Measurements from ENCODE around the gene BID.
"Not testable (repeated sequence)": the region's sequence is repeated elsewhere in the genome, so short reads cannot be mapped to it uniquely, and the experiment has no call there.

BID gene

DNA sequence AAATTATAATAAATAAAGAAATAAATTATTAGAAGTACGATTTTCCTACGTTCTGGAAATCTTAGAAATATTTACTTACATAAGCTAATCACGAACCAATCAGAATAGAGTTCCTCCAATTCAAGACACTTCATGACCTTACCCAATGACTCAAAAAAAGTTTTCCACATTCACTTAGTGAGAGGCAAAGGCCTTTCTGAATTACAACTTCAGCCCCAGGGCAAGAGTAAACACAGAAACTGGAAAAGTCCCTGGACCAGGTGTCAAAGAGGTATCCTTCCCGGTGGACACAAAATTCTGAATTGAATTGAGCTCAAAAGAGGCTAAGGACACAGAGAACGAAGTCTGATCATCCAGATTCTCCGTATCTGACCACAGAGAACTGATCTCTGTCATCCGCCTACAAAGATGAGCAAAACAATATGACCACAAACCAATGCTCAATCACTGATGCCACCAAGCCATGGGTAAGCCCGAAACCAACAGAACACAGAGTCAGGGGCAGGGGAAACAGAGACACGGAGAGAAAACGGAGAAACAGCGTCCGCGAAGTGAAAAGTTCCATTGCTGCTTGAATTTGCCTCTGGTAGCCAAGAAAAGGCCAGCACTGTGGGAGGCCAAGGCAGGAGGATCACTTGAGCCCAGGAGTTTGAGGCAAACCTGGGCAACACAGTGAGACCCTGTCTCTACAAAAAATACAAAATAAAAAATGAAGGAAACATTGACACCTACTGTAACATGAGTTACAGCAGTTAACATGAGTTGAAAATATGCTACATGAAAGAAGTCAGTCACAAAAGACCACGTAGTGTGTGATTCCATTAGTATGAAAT lies 6.8 kb downstream of the BID start:
- DNase-seq: peak; percentile 61

DNA sequence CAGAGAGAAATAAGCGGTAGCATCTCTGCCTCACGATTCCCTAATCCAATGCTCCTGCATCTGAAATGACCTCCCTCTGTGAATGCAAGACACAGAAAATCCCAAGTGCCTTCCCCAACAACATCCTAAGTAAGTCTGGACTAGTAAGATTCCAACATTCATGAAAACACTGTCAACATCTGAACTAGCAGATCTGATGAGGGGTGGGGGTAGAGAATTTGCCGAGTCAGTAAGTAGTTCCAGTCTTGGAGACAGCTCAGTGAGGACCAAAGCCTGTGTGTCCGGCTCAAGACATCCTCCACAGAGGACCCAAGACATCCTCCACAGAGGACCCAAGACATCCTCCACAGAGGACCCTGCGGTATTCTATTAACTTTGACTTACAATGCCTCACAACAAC lies 9.4 kb downstream of the BID start:
- DNase-seq: not testable (repeated sequence)

DNA sequence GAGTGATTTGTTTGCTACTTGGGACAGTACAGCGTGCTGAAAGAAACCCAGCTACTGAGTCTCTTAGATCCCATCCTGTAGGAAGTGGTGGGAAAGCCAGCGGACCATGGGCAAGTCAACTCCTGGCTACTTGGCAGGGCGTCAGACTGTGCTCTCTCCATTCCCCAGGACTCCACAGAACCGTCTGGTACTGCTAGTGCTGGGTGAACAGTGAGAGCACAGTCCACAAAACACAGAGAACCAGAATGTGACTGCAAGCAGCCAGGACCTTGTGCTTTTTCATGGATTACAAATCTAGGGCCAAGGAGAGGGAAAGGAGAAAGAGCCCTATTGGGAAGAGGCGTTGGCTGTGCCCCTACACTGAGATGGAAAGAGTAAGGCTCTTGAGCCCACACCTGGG lies 10.2 kb downstream of the BID start:
- DNase-seq: no peak

DNA sequence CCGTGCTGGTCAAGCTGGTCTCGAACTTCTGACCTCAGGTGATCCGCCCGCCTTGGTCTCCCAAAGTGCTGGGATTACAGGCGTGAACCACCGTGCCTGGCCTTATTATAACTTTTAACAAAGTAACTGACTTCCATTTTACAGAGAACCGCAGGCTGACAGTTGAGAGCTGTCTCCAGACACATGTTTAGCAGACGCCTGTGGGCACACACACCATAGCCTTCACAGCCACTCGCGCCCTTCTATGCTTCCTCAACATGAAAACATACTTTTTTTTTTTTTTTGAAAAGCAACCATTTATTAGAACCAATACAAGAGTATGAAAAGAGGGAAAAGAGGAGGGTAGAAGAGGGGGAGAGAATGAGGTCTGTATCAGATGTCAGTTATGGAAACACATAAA lies 10.8 kb downstream of the BID start:
- not testable (repeated sequence) for DNase-seq

DNA sequence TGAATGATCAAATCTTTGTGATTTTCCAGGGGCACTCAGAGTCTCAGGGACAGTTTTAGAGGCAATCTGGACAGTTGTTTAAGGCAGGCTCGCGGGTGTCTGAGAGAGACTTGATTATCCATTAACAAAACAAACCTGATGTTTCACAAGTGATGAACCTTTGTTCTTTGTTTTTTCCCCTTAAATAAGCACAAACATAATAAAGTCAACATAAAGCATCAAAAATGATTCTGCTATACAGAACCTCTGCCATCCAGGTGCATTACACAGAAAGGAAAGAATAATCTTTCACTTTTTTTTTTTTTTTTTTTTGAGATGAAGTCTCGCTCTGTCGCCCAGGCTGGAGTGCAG lies 13.2 kb downstream of the BID start:
- DNase-seq: no peak

DNA sequence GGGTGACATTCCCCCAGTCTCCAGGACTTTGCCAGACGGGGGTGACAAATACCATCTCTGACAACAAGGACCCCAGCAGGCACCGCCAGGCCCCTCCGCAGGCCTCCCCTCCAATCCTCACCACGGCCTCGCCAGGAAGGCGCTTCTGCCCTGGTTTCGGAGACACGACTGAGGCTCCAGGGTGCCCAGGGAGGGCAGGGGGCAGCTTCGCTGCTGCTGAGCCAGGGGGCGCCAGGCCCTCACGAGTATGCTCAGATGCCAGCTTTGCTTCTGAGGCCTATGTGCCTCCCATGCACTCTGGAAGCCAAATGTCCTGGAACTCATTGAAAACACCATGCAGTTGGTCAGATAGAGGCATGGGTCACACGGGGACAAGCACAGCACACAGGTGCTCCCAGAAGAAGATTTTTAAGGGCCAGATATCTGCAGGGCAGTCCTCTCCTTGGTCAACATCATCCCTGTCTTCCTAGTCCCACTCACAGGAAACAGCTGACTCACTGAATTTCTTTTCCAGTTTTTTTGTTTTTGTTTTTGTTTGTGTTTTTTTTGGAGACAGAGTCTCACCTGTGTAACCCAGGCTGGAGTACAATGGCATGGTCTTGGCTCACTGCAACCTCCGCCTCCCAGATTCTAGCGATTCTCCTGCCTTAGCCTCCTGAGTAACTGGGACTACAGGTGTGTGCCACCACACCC lies 19.9 kb downstream of the BID start:
- DNase-seq: peak; percentile 36

- DNase-seq: no peak
These were observed 20.8 kb downstream of the BID start for GRCh38 chr22:17753401-17753989.

- DNase-seq: no peak
These were observed 22.7 kb downstream of the BID start for GRCh38 chr22:17751596-17751995.

DNA sequence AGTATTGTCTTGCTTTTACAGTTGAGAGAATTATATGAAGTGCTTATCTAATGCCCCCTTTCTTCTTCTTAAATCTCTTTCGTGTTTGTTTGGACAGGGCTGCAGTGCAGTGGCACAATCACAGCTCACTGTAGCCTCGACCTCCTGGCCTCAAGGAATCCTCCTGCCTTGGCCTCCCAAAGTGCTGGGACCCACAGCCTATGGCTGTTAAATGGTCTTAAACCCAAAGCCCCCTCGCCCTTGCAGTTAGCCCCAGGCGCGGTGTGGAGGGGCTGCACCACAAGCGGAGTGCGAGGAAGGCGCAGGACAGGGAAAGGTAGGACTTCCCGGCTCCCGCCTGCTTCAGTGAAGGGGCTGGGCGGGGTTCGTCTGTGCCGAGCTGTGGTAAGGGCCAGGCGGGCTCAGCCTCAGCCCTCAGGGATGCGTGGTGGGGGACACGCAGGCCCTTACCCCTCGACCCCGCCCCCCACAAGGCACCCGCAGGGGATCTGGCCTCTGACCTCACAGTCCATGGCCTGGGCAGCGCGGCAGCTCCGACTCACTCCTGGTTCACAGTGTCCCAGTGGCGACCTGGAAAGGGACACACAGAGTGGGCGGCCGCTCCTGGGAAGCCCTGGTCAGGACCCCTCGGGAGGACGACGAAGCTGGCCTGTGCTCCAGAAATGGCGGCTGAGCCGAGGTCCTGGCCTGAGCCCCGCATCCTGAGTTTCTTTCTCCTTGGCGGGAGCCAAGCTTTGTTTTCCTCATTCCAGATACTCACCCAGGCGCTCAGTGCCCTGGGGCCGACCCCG lies 24.5 kb downstream of the BID start:
- no peak for DNase-seq

DNA sequence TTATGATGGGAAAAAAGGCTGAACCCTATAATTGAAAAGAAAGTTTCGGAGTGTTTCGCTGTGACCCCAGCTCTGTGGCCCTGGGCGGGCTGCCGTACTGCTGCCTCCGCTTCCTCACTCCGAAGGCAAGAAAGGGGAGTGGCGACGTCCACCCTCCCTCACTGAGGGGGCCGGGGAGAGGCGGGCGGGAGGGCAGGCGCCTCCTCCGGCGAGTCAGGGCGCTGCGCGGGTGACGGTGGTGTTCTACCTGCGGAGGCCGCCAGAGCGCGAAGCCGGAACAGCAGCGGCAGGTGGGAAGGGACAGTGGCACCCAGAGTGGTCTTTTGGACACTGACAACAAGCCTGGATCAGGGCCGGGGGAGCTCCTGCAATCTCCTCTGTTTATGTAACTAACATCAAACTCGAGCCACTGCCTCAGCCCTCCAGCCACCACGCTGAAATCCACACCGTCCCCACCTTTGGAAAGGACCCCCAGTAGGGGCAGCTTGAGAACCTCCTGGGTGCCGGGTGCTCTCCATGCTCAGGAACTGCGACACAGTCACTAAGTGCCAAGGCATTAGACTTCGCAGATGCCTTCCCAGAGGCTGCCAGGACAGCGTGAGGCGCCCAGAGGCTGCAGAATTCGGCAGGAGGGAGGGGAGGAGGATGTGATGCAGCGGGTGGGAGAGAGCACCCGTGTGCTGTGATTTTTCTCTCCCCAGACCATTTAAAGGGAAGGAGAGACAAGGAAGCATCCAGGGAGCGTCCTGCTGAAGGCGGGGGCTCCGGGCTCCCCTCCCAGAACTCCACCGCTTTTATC lies 25.5 kb downstream of the BID start:
- DNase-seq: no peak

DNA sequence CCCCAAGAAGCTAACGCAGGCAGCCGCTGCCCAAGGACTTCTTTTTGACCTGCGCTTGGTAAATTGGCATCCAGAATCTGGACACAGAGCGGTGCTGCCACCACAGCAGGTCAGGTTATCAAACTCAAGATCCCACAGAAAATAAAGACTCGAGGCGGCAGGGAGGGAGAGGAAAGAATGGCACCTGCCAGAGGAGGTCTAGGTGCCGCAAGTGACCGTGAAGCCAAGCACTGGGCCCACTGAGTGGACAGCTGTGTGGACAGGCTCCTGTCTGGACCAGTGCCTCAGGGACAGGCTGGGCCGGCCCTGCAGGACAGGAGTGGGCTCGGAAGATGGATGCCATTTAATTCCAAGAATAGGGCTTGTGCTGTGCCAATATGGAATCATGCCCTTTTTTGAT lies 27.4 kb downstream of the BID start:
- DNase-seq: no peak

GRCh38 chr22:17744430-17744829 lies 29.8 kb downstream of the BID start:
- no peak for DNase-seq

DNA sequence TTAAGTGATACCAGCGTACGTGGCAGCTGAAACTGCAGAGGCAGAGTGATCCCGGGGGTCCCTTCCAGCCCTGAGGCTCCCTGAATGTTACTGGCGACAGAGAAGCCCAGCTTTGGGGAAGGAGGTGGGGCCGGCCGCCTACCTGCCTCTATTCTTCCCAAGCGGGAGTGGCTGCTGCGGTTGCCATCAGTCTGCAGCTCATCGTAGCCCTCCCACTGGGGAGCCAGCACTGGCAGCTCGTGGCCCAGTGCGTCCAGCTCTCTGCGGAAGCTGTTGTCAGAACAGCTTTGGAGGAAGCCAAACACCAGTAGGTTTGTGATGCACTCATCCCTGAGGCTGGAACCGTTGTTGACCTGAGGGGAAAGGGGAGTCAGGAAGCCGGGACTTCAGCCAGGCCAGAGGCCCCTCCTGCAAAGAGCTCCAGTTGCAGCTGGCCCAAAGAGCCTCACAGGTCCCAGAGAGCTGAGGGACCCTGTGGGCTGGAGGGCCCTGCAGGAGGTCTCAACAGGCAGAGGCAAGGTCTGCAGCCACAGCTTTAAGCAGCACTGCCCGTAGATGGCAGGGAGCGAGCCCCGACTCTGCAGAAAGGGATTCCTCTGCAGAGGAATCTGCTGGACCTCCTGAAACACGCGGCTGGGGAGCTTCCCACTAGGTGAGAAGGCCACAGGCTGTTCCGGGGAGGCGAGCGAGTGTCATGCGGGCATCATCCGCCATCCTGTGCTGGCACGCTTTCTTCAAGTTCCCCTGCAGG lies 30.4 kb downstream of the BID start:
- no peak for DNase-seq

DNA sequence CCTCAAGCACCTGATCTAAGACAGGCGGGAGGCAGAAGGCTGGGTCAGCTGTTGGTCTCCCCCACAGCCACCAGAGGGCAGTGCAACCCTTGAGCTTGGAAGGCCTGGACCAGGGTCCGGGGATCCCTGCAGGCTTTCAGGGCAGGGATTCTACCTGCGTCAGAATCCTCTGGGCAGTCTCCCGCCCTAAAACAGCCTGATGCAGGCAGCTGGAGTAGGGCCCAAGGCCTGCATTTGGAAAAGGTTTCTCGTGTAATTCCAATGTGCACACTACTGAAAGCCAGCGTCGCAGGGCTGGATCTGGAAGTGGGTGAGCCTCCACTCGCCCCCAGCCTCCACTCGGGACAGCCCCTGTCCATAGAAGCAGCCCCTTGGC lies 31.8 kb downstream of the BID start:
- peak; percentile 68 for DNase-seq

DNA sequence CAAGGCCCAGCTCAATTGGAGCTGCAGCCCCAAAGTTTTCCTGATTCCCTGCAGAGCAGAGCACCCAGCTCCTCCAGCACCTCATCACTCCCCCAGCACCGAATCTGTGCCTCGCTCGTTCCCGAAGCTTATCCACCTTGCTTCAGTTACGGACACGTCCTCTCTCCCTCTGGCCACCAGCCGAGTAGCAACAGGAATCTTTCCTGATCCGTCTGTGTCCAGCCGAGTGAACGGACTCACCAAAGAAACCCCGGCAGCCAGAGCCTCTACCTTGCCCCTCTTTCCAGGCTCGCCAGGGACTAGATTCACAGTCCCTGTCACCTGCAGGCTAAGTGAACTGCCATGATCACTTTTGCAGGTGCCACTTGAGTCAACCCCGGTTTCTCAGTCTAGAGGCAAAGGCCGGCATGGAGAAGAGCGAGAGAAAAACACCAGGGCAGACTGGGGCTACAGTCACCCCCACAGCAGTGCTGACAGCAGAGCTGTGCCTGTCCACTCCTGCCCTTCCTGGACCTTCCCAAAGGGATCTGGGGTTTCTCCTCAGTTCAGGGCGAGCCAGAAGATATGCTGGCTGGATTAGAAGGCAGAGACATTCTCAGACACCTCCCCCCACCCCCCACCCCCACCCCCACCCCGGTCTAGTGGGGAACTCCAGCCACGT lies 32.3 kb downstream of the BID start:
- DNase-seq: no peak

GRCh38 chr22:17739196-17739975 lies 34.9 kb downstream of the BID start:
- no peak for DNase-seq

DNA sequence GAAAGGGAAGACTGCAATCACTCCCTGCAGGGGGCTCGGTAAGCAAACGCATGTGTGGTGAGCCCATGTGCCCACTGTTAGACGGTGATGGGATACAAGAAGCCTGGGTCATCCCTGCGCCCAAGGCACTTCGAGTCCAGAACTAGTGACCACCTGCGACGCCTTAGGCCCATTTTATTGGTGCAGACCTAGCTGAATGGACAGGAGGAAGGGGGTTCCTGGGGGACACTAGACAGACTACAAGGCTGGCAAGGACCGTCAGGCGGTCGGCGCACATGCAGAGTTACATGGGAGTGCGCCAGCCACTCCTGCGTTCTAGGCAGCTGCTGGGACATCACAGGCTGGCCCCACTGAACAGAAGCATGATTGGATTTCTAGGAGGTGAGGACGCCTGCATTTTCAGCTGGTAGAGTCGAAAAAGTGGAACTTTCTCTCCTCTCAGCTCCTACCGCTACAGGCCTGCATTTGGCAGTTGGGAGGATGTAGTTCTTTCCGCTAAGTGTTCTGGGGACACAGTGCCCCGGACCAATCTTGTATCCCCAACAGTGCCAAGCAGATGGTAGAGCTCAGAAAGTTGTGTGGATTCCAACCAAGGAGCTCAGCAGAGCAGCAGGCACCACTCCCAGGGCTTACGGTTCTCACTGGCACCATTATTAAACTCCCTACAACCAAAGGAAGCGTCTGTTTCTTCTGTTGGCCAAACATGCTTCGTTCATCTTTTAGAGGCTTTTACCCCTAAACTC lies 35.7 kb downstream of the BID start:
- no peak for DNase-seq

DNA sequence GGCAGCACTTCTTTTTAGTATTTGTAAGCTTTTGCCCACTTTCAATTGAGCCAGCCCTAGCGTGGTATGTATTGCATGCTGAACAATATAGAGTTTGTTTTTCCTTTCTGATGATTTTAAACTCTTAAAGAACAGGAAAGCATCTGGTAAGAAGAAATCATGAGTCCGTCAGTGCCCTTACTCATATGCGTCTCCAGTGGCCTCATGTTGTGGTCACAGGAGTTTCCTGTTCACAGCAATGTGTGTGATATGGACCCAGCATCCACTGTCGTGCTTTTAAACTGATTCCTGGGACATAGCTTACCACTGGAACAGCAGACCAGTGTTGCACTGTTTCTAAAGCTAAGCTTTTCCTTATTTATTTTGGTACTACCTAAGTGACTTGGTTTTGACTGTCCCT lies 40.1 kb downstream of the BID start:
- no peak for DNase-seq

- DNase-seq: no peak
These were observed 40.8 kb downstream of the BID start for GRCh38 chr22:17733466-17733865.

Measured in CD4-positive, alpha-beta T cell treated with Interleukin-21 for 1 hour (primary cell).